Mesendoderm (in vitro differentiated cells): ENCODE measurements around the gene NPIPB6.

ENCODE experiments used
- DNase-seq: peaks from one replicate; pipeline ENCODE4 v3.0.0; 2013
- H2AK5ac ChIP-seq: 2 replicates; pipeline ENCODE4 v1.6.1; 2013; ENCODE audit warnings: low read length, inconsistent platforms
- H2BK120ac ChIP-seq: 2 replicates; pipeline ENCODE4 v1.6.1; 2013; ENCODE audit warnings: low read depth, mild to moderate bottlenecking, low read length, moderate library complexity, mixed read lengths
- H2BK15ac ChIP-seq: replicated peaks from 2 replicates; pipeline ENCODE4 v1.6.1; 2013; ENCODE audit warnings: low read depth, mild to moderate bottlenecking, moderate library complexity
- H2BK5ac ChIP-seq: 2 replicates; pipeline ENCODE4 v1.6.1; 2013; ENCODE audit warnings: low read length, inconsistent platforms
- H3K18ac ChIP-seq: 2 replicates; pipeline ENCODE4 v1.6.1; 2013; ENCODE audit warnings: mild to moderate bottlenecking, low read length, mixed read lengths
- H3K23ac ChIP-seq: one replicate; pipeline ENCODE4 v1.6.1; 2013; ENCODE audit warnings: low read length
- H3K27ac ChIP-seq: 2 replicates; pipeline ENCODE4 v1.5.1; 2013; ENCODE audit warnings: low read depth, mild to moderate bottlenecking, inconsistent platforms, low read length, moderate library complexity
- H3K27me3 ChIP-seq: 2 replicates; pipeline ENCODE4 v1.6.1; 2013; ENCODE audit warnings: low read length, control low read depth, mild to moderate bottlenecking, inconsistent platforms; ENCODE audit not compliant: insufficient read depth, poor library complexity
- H3K36me3 ChIP-seq: 2 replicates; pipeline ENCODE4 v1.6.1; 2013; ENCODE audit warnings: low read length, inconsistent platforms; ENCODE audit not compliant: control insufficient read depth, insufficient read depth
- H3K4ac ChIP-seq: one replicate; pipeline ENCODE4 v1.6.1; 2013; ENCODE audit warnings: low read depth, mild to moderate bottlenecking, low read length, moderate library complexity
- H3K4me1 ChIP-seq: 2 replicates; pipeline ENCODE4 v1.6.1; 2013; ENCODE audit warnings: low read depth, low read length, inconsistent platforms; ENCODE audit not compliant: control insufficient read depth
- H3K4me2 ChIP-seq: 2 replicates; pipeline ENCODE4 v1.6.1; 2013; ENCODE audit warnings: low read length
- H3K4me3 ChIP-seq: 2 replicates; pipeline ENCODE4 v1.5.1; 2013; ENCODE audit warnings: mild to moderate bottlenecking, low read length
- H3K56ac ChIP-seq: one replicate; pipeline ENCODE4 v1.6.1; 2013; ENCODE audit warnings: low read length
- H3K79me1 ChIP-seq: 2 replicates; pipeline ENCODE4 v1.6.1; 2013; ENCODE audit warnings: low read length, inconsistent platforms
- H3K79me2 ChIP-seq: 2 replicates; pipeline ENCODE4 v1.6.1; 2013; ENCODE audit warnings: mild to moderate bottlenecking, low read length; ENCODE audit not compliant: control insufficient read depth, insufficient read depth
- H3K9ac ChIP-seq: 2 replicates; pipeline ENCODE4 v1.6.1; 2013; ENCODE audit warnings: low read length, inconsistent platforms
- H4K5ac ChIP-seq: one replicate; pipeline ENCODE4 v1.6.1; 2013; ENCODE audit warnings: low read length
- H4K8ac ChIP-seq: one replicate; pipeline ENCODE4 v1.6.1; 2013; ENCODE audit warnings: low read depth, mild to moderate bottlenecking, control low read depth, low read length, moderate library complexity
- WGBS: extraction: QIAGEN DNeasy Blood & Tissue Kit; methylation state at CpG from one replicate; pipeline ENCODE4 v1.1.7; 2013; ENCODE audit warnings: low lambda C conversion rate, missing lambda C conversion rate; ENCODE audit not compliant: insufficient coverage; ENCODE audit errors: extremely low coverage; 5-methylcytosine and 5-hydroxymethylcytosine counted together

Gene NPIPB6

GRCh38 chr16:28316054-28316453 is 47.3 kb downstream of the NPIPB6 start:
- no peak overlapping the region for H3K4me2 ChIP-seq
- H4K8ac ChIP-seq: no peak overlapping the region
- H3K4ac ChIP-seq: no peak overlapping the region
- no peak overlapping the region for H2BK5ac ChIP-seq
- H2BK15ac ChIP-seq: no peak overlapping the region
- H3K27ac ChIP-seq: no peak overlapping the region
- H2BK120ac ChIP-seq: no peak overlapping the region
- WGBS: no CpG with 5 or more reads among the region's 6 CpGs
- H3K4me1 ChIP-seq: no peaks in the 10 kb centered on the region
- no peak overlapping the region for H4K5ac ChIP-seq
- no peaks in the 10 kb centered on the region for H3K27me3 ChIP-seq
- no peak overlapping the region for H3K9ac ChIP-seq
- H3K56ac ChIP-seq: no peak overlapping the region
- no peak overlapping the region for H3K4me3 ChIP-seq
- H3K79me2 ChIP-seq: no peaks in the 10 kb centered on the region
- H3K18ac ChIP-seq: no peak overlapping the region
- H3K36me3 ChIP-seq: no peaks in the 10 kb centered on the region
- H3K79me1 ChIP-seq: peaks cover 2% of the 10 kb centered on the region
- no peak overlapping the region for H3K23ac ChIP-seq
- DNase-seq: no peak
- H2AK5ac ChIP-seq: no peak overlapping the region

- no peak overlapping the region for H4K8ac ChIP-seq
- H3K4me2 ChIP-seq: no peak overlapping the region
- H2BK120ac ChIP-seq: no peak overlapping the region
- H2AK5ac ChIP-seq: no peak overlapping the region
- no peak for DNase-seq
- H3K36me3 ChIP-seq: no peaks in the 10 kb centered on the region
- H3K4ac ChIP-seq: no peak overlapping the region
- no peak overlapping the region for H3K9ac ChIP-seq
- H3K4me3 ChIP-seq: no peak overlapping the region
- peaks cover 4% of the 10 kb centered on the region for H3K79me1 ChIP-seq
- no peak overlapping the region for H3K18ac ChIP-seq
- H4K5ac ChIP-seq: no peak overlapping the region
- H3K23ac ChIP-seq: no peak overlapping the region
- no peaks in the 10 kb centered on the region for H3K27me3 ChIP-seq
- H2BK15ac ChIP-seq: no peak overlapping the region
- H2BK5ac ChIP-seq: no peak overlapping the region
- no peak overlapping the region for H3K27ac ChIP-seq
- no CpG with 5 or more reads among the region's 11 CpGs for WGBS
- H3K56ac ChIP-seq: no peak overlapping the region
- H3K79me2 ChIP-seq: no peaks in the 10 kb centered on the region
- no peaks in the 10 kb centered on the region for H3K4me1 ChIP-seq
These were observed 49.7 kb downstream of the NPIPB6 start for GRCh38 chr16:28313587-28313986.

- Histone ChIP-seq H3K4ac (no peak overlapping the region), H3K36me3 (no peaks in the 10 kb centered on the region), H4K5ac (no peak overlapping the region), H3K4me2 (no peak overlapping the region), H3K4me3 (no peak overlapping the region), H2BK5ac (no peak overlapping the region), H3K27me3 (no peaks in the 10 kb centered on the region), H3K4me1 (no peaks in the 10 kb centered on the region), H3K79me2 (no peaks in the 10 kb centered on the region), H2AK5ac (no peak overlapping the region), H3K27ac (no peak overlapping the region), H2BK120ac (no peak overlapping the region), H3K18ac (no peak overlapping the region), H4K8ac (no peak overlapping the region), H3K23ac (no peak overlapping the region), H3K79me1 (peaks cover 4% of the 10 kb centered on the region), H2BK15ac (no peak overlapping the region), H3K56ac (no peak overlapping the region), H3K9ac (no peak overlapping the region)
- no peak for DNase-seq
- no CpG with 5 or more reads among the region's 10 CpGs for WGBS
These were observed 51.0 kb downstream of the NPIPB6 start for GRCh38 chr16:28312327-28312726.

- Histone ChIP-seq H2AK5ac (no peak overlapping the region), H3K27ac (no peak overlapping the region), H3K4me3 (no peak overlapping the region), H3K23ac (no peak overlapping the region), H4K8ac (no peak overlapping the region), H3K4ac (no peak overlapping the region), H3K79me2 (peaks cover 2% of the 10 kb centered on the region), H3K18ac (no peak overlapping the region), H3K36me3 (no peaks in the 10 kb centered on the region), H4K5ac (no peak overlapping the region), H3K9ac (no peak overlapping the region), H2BK120ac (no peak overlapping the region), H3K27me3 (no peaks in the 10 kb centered on the region), H2BK5ac (no peak overlapping the region), H3K4me1 (no peaks in the 10 kb centered on the region), H3K56ac (no peak overlapping the region), H3K4me2 (no peak overlapping the region), H2BK15ac (no peak overlapping the region), H3K79me1 (peaks cover 4% of the 10 kb centered on the region)
- DNase-seq: no peak
- no CpG with 5 or more reads among the region's 14 CpGs for WGBS
These were observed 51.4 kb downstream of the NPIPB6 start for GRCh38 chr16:28311913-28312312.

- no peak for DNase-seq
- no peak overlapping the region for H2BK120ac ChIP-seq
- no peak overlapping the region for H3K4me2 ChIP-seq
- H3K79me1 ChIP-seq: peaks cover 4% of the 10 kb centered on the region
- H3K27ac ChIP-seq: no peak overlapping the region
- no peaks in the 10 kb centered on the region for H3K27me3 ChIP-seq
- no peak overlapping the region for H3K4ac ChIP-seq
- H3K18ac ChIP-seq: no peak overlapping the region
- no peak overlapping the region for H4K5ac ChIP-seq
- H3K56ac ChIP-seq: no peak overlapping the region
- no peak overlapping the region for H4K8ac ChIP-seq
- H3K79me2 ChIP-seq: peaks cover 2% of the 10 kb centered on the region
- no peaks in the 10 kb centered on the region for H3K36me3 ChIP-seq
- H3K23ac ChIP-seq: no peak overlapping the region
- H3K4me3 ChIP-seq: no peak overlapping the region
- H2BK15ac ChIP-seq: no peak overlapping the region
- H2AK5ac ChIP-seq: no peak overlapping the region
- H3K9ac ChIP-seq: no peak overlapping the region
- no peak overlapping the region for H2BK5ac ChIP-seq
- H3K4me1 ChIP-seq: no peaks in the 10 kb centered on the region
- no CpG with 5 or more reads among the region's 4 CpGs for WGBS
These were observed 51.9 kb downstream of the NPIPB6 start for GRCh38 chr16:28311413-28311812.

- Histone ChIP-seq H3K79me2 (peaks cover 2% of the 10 kb centered on the region), H3K4me2 (no peak overlapping the region), H3K4ac (no peak overlapping the region), H3K79me1 (peaks cover 6% of the 10 kb centered on the region), H3K4me1 (no peaks in the 10 kb centered on the region), H2BK120ac (no peak overlapping the region), H2AK5ac (no peak overlapping the region), H3K56ac (no peak overlapping the region), H3K4me3 (no peak overlapping the region), H3K36me3 (no peaks in the 10 kb centered on the region), H3K18ac (no peak overlapping the region), H2BK15ac (no peak overlapping the region), H4K5ac (no peak overlapping the region), H3K27me3 (no peaks in the 10 kb centered on the region), H3K27ac (no peak overlapping the region), H3K9ac (no peak overlapping the region), H2BK5ac (no peak overlapping the region), H4K8ac (no peak overlapping the region), H3K23ac (no peak overlapping the region)
- no peak for DNase-seq
- no CpG with 5 or more reads among the region's 11 CpGs for whole genome bisulfite sequencing
These were observed 52.5 kb downstream of the NPIPB6 start for GRCh38 chr16:28310796-28311195.
